GM18951 (cell line): ENCODE measurements around the gene GINS1.

Source experiments
- POLR2A ChIP-seq: IDR thresholded peaks from 4 replicates; pipeline ENCODE4 v1.6.1; 2011; ENCODE audit warnings: mild to moderate bottlenecking; ENCODE audit not compliant: insufficient read length, insufficient read depth; ENCODE audit errors: extremely low read depth
- in situ Hi-C: fragments of 300-500 bp; cut with MboI; formaldehyde crosslinking; loops from one replicate; pipeline ENCODE4 v1.12.0; 2022; ENCODE audit warnings: low sequenced_read_pairs, mixed read lengths, inconsistent platforms; ENCODE audit not compliant: unreplicated experiment

GINS1 gene

GRCh38 chr20:25453035-25453810, 45.8 kb downstream of the GINS1 start:
- in situ Hi-C loops, result no loop called here
- TF ChIP-seq POLR2A, result no peak

- in situ Hi-C loops, result no loop called here
- no peak for TF ChIP-seq POLR2A
These were observed 46.9 kb downstream of the GINS1 start for GRCh38 chr20:25454153-25454900.

GRCh38 chr20:25457886-25458680, 50.6 kb downstream of the GINS1 start:
- TF ChIP-seq POLR2A, result no peak
- in situ Hi-C loops, result no loop called here

- in situ Hi-C loops, result no loop called here
- no peak for TF ChIP-seq POLR2A
These were observed 51.8 kb downstream of the GINS1 start for GRCh38 chr20:25459111-25459830.

- TF ChIP-seq POLR2A, result no peak
- in situ Hi-C loops, result no loop called here
These were observed 52.6 kb downstream of the GINS1 start for GRCh38 chr20:25459916-25460535.

GRCh38 chr20:25460566-25461280, 53.2 kb downstream of the GINS1 start:
- no peak for TF ChIP-seq POLR2A
- in situ Hi-C loops, result no loop called here

GRCh38 chr20:25461281-25461650, 53.8 kb downstream of the GINS1 start:
- in situ Hi-C loops, result no loop called here
- TF ChIP-seq POLR2A, result no peak

- no peak for TF ChIP-seq POLR2A
- in situ Hi-C loops, result no loop called here
These were observed 54.5 kb downstream of the GINS1 start for GRCh38 chr20:25461786-25462545.

- in situ Hi-C loops, result no loop called here
- no peak for TF ChIP-seq POLR2A
These were observed 57.2 kb downstream of the GINS1 start for GRCh38 chr20:25464501-25465242.

GRCh38 chr20:25465243-25466135, 58.0 kb downstream of the GINS1 start:
- in situ Hi-C loops, result no loop called here
- TF ChIP-seq POLR2A, result no peak
